GM04503 (cell line): ENCODE measurements around the gene APPL2.

Source experiments
- DNase-seq: peaks from one replicate; pipeline ENCODE4 v3.0.0-alpha.2; 2012; ENCODE audit warnings: low read depth

Gene APPL2

DNA sequence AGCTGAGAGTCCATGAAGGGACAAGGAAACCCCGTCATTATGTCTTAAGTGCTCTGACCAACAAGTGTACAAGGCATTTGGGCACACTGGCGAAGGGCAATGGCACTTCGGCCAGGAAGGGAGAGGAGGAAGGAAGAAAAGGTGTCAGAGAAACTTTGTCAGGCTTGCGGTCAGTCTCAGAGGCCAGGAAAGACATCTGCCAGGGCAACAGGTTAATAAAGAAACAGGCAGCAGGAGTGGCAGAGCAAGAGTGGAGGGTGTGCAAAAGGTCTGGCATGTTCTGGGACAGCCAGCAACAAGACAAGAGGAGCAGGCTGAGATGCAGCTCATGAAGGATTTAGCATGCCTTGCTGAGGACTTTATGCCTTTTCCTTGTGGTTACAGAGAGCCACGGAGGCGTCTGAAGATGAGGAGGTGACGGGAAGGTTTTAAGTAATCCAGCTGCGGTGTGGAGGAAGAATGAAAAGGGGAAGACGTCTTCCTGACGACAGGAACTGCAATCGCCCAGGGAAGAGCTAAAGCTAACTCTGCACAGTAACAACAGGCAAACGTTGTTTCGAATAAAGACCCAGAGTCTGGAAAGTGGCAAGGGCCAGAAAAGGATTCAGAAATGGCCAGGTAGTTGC, 13.1 kb downstream of the APPL2 start:
- no peak for DNase-seq

- no peak for DNase-seq
Measured at GRCh38 chr12:105222284-105222655, 13.7 kb downstream of the APPL2 start.

DNA sequence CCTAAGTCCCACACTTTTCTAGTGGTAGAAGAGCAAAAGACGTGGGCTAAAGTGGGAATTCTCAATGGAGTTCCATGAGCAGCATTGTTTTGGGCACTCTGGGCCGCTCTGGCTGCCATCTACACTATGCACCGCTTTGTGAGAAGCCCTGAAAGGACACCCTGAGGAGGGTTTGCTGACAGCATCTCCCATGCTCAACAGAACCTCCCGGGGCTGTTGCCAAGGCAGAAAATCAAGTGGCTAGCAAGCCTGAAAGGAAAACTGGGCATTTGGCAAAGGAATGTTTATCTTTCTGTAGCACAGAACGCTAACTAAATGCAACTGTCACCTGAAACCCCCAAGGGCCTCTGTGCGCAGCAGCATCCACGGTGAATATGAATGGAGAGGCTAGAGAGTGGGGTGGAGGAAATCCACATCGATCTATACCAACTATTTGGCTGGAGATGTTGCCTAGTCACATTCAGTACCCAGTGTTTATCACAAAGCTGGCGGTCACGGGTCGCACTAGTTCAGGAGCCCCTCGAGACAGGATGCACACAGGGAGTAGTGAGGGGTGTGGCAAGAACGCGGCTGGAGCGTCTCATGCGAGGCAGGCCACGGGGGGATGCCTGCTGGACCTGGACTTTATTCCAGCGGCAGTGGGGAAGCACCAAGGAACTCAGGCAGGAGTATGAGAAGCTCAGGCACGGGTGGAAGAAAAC, 14.2 kb downstream of the APPL2 start:
- DNase-seq, result no peak

DNA sequence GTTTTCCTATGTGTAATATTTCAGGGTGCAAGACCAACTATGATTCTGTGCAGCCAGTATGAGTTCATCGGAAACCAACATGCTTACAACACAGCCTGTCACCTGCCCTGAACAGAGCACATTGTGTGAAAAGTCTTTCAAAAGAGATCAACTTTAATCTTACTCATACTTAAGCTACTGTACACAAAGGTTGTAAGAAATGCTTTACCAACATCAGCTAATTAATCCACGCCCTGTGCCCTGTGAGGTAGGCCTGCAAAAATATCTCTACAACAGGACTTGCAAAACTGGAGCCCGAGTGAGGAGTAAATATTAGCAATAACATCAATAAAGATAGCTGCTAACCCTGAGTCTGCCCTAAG, 15.1 kb downstream of the APPL2 start:
- no peak for DNase-seq

GRCh38 chr12:105220150-105220928, 15.6 kb downstream of the APPL2 start:
- no peak for DNase-seq

DNA sequence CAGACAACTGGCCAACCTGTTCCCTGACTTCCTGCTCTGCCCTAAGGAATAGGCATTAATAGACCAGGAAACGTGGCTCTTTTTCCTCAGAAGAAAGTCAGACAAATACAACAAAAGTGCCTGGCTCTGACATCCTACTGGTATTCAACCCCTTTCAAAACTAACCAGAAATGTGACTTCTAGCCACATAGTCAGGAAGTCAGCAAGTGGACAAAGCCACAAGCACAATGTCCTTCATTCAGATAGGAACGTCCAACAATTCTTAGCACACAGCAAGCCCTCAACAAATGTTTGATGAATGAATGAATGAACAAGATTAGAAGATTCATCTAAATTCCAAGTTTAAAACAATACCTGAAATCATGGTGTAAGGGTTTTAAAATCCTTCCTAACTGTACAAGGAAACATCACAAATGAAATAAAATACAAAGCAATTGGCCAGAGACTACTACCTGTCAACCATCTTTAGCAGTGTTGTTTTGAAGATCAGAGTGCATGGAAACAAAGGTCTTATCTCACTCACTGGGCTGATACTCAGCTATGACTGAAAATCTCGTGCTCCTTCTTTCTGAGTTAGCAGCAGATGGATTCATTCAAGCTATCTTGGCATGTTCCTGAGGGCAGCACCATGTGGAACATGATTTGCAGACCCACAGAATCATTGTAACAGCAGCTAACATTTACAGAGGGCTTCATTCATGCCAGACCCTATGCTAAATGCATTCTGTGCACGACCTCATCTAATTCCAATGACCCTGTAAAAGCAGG, 16.5 kb downstream of the APPL2 start:
- DNase-seq, result no peak

GRCh38 chr12:105218434-105218833, 17.5 kb downstream of the APPL2 start:
- DNase-seq, result no peak

GRCh38 chr12:105214670-105215375, 21.2 kb downstream of the APPL2 start:
- no peak for DNase-seq

- DNase-seq, result peak; percentile 84
Measured at GRCh38 chr12:105214148-105214547, 21.8 kb downstream of the APPL2 start.

GRCh38 chr12:105212438-105212837, 23.5 kb downstream of the APPL2 start:
- peak; percentile 95 for DNase-seq

DNA sequence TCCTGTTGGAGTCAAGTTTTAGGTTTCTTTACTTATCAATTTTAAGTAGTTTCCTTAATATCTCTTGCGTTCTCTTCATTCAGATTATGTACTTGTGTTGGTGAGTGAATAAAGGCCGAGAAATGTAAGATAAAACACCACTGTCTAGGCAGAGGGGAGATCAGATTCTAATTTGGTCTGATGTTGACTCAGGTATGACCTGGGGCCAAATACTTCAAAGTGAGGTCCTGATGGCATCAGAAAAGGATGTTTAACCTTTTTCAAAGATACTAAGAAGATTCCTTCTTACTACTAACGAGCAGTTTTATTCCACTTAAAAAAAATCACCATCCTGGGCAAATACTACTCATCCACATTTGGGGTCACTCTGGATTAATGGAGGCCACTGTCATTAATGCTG, 26.9 kb downstream of the APPL2 start:
- no peak for DNase-seq

GRCh38 chr12:105206686-105207374, 29.1 kb downstream of the APPL2 start:
- DNase-seq, result no peak

DNA sequence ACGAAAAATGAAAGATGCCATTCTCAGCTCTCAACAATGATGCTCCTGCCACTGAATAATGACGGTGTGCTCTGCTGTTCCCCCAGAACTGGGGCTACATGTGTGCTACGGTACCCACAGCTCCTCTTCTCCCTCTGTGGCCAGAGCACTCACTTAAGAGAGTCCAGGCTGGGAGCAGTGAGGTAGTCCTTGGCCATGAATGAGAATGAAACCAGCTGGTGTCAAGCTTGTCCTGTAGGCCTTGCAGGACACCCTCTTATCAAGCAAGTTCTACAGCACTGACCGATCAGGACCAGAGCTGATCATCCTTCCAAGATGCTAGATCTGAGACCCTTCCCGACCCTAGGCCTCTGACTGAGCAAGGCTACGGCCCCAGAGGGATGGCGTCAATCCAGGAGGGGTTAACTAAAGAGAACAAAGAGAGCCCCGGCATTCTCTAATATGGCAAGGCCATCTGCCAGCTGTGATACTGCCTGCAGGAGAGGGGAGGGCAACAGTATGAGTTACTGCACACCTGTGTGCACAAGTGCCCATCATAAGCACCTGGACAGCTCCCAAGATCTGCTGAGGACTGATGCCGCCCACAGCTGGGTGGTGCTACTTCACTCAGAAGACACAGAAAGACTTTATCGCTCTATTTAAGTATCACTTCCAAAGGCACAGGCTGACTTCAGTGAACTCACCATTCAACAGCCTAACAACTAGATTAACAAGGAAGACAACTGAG, 30.5 kb downstream of the APPL2 start:
- no peak for DNase-seq

DNA sequence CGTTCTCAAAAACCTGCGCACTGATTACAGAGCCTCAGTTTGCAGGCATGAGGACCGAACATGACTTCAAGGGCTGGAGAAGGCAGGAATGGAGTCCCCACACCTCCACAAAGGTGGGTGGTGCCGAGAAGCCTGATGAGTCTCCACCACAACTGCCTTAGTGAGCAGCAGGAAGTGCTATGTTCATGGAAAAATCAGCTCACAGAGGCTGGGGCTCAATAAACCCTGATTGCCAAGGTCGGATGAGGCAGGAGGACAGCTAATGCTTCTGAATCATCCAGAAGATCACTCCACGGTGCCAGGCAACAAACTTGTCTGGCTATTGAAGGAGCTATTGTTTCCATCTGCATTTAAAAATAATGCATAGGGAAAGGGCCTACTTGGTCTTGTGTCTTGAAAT, 31.1 kb downstream of the APPL2 start:
- DNase-seq, result peak; percentile 71

DNA sequence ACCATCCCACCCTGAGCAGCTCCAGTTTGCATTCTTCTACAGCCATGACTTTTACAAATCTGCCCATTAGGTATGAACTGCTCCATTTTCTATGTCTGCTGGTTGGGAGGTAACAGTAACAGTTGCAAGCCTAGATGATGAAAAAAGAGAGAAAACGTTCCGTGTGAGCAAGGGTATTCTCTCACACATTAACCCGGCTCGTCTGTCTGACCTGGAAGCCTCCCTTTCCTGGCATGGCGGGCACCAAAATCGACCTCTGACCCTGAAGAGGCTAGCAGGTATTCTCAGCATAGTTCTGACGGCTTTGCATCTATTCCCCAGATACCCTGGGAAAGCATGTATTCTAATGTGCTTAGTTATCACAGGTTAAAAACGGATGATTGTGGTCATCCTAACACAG, 31.8 kb downstream of the APPL2 start:
- no peak for DNase-seq

DNA sequence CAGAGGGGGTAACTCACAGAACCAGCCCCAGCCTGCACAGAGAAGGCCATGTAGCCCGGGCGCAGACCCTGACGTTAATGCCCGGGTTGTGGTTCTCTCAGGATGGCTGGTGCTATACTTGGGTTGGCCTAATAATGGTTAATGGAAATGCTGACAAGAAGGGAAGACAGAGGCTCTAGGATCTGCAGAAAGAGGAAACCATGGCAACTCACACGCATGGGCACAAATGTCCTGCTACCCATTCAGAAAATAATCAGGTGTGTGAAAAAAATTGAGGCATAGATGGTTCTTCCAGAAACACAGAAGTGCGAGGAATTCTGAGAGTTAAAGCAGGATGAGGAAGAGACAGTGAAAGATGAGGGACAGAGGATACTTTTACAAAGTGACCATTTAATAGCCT, 33.8 kb downstream of the APPL2 start:
- DNase-seq, result no peak

- DNase-seq, result no peak
Measured at GRCh38 chr12:105201299-105201698, 34.7 kb downstream of the APPL2 start.

GRCh38 chr12:105200385-105200784, 35.6 kb downstream of the APPL2 start:
- no peak for DNase-seq

GRCh38 chr12:105198961-105199360, 37.0 kb downstream of the APPL2 start:
- DNase-seq, result no peak

GRCh38 chr12:105196090-105196489, 39.9 kb downstream of the APPL2 start:
- no peak for DNase-seq

DNA sequence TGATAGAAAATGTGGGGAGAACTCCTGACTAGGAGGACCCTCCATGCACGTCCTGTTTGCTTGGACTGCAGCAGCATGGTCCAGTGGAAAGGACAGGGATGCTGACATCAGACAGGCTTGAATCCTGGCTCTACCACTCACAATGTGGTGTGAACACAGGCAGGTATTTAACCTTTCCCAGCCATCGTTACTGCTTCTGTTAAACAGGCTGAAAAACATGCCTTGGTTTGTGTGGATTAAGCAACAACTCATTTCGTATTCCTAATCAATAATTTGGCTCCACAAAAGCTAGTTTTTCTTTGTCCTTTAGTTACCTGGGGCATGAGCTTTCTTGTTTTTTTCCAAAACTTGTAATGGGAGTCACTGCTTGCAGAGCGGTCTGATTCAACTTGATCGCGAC, 41.0 kb downstream of the APPL2 start:
- no peak for DNase-seq
